BLaER1 treated with 17β-estradiol and CSF1 and Interleukin-3, amounts not matched to agents 10 nM and 100 nM (cell line): Measurements from ENCODE around the gene CA9.

Experiments used
- H3K27ac ChIP-seq, 11 experiments: shearing (Covaris generic); formaldehyde crosslinking; 2 replicates each; pipeline ENCODE4 v1.8.1; 2022
- H3K27me3 ChIP-seq, 11 experiments: shearing (Covaris generic); formaldehyde crosslinking; 2 replicates each; pipeline ENCODE4 v1.8.1; 2022
- H3K36me3 ChIP-seq, 11 experiments: shearing (Covaris generic); formaldehyde crosslinking; 2 replicates each; pipeline ENCODE4 v1.8.1; 2022
- H3K4me1 ChIP-seq, 10 experiments: shearing (Covaris generic); formaldehyde crosslinking; 2 replicates each; pipeline ENCODE4 v1.8.1; 2022
- H3K4me2 ChIP-seq, 11 experiments: shearing (Covaris generic); formaldehyde crosslinking; 2 replicates each; pipeline ENCODE4 v1.8.1; 2022
- H3K4me3 ChIP-seq, 10 experiments: shearing (Covaris generic); formaldehyde crosslinking; 2 replicates each; pipeline ENCODE4 v1.8.1; 2022
- H3K9ac ChIP-seq, 11 experiments: shearing (Covaris generic); formaldehyde crosslinking; 2 replicates each; pipeline ENCODE4 v1.8.1; 2022
- H3K9me3 ChIP-seq, 11 experiments: shearing (Covaris generic); formaldehyde crosslinking; replicated peaks in 1 of 11; 2 replicates each; pipeline ENCODE4 v1.8.1; 2022
- H4K20me1 ChIP-seq, 11 experiments: shearing (Covaris generic); formaldehyde crosslinking; 2 replicates each; pipeline ENCODE4 v1.8.1; 2022
- Cebpa-rat ChIP-seq, 11 experiments: shearing (Covaris generic); IDR thresholded peaks; 2 replicates each; pipeline ENCODE4 v1.8.1; 2022

CA9 gene

DNA sequence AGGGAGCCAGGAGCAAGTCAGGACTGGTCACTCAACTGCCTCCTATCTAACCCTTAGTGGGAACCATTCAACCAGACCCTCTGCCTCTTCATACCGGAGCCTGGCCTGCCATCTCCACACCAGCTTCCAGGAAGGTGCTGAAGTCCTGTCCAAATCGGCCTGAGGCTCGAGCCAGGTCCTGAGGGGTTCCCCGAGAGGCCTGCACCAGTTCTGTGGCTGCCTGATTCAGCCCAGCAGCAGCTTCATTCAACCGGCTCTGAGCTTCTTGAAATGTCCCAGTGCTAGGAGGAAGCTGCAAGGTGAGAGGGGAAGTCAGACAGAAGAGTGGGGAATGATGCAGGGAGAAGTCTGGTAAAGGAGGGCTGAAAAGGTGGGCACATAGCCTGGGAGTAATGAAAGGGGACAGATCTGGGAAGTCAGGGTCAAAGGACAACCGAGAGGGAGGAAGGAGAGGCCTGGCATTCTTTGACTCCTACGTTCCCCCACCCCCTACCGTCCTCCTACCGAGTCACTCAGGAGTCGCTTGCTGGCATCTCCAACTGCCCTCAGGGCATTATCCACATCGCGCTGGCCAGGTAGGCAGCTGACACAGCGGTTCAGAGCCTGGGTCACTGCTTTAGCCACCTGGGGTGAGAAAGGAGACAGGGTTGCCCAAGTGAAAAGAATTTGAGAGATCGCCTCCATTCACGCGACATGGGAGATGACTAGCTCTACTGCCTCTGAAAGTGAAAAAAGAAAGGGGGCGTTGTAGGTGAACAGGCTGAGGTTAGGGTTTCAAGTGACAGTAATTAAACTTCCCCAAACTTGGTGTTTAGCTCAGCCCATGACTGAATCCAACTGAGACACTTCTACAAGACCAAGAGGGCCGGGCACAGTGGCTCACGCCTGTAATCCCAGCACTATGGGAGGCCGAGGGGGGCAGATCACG lies 38.0 kb downstream of the CA9 start:
- H3K27ac ChIP-seq = no peak overlapping the region
- no peaks in the 10 kb centered on the region for H3K27me3 ChIP-seq
- H3K4me1 ChIP-seq = peaks cover 0 to 9% (median 7%) of the 10 kb centered on the region in 10 experiments; a peak in 16 of 20 replicates
- peaks cover 97 to 100% (median 98%) of the 10 kb centered on the region in 11 experiments for H3K36me3 ChIP-seq
- no peak overlapping the region for H3K4me3 ChIP-seq
- no peak overlapping the region for H3K4me2 ChIP-seq
- H4K20me1 ChIP-seq = peaks cover 0 to 95% (median 38%) of the 10 kb centered on the region in 11 experiments; a peak in 19 of 22 replicates
- no peaks in the 10 kb centered on the region for H3K9me3 ChIP-seq
- no peak for TF ChIP-seq Cebpa-rat (IDR thresholded peaks at IDR 0.05)
- H3K9ac ChIP-seq = no peak overlapping the region

GRCh38 chr9:35712762-35713400 lies 39.2 kb downstream of the CA9 start:
- Histone ChIP-seq H3K27ac (no peak overlapping the region), H3K4me3 (no peak overlapping the region), H3K4me2 (no peak overlapping the region), H3K36me3 (peaks cover 97 to 100% (median 98%) of the 10 kb centered on the region in 11 experiments), H4K20me1 (peaks cover 5 to 95% (median 49%) of the 10 kb centered on the region in 11 experiments; a peak in 21 of 22 replicates), H3K27me3 (no peaks in the 10 kb centered on the region), H3K9me3 (no peaks in the 10 kb centered on the region), H3K4me1 (peaks cover 0 to 15% (median 12%) of the 10 kb centered on the region in 10 experiments; a peak in 16 of 20 replicates), H3K9ac (no peak overlapping the region)
- TF ChIP-seq Cebpa-rat (IDR thresholded peaks at IDR 0.05) = no peak

DNA sequence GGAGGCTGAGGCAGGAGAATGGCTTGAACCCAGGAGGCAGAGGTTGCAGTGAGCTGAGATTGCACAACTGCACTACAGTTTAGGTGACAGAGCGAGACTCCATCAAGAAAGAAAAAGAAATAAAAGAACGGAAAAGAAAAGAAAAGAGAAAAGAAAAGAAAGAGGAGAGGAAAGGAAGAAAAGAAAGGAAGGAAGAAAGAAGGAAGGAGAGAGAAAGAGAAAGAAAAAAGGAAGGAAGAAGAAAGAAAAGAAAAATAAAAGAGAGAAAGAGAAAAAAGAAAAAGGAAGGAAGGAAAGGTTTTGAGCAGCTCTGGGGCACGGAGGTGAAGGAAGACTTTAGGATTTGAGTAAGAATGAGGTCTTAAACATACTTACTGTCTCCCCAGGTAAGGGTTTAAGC lies 39.9 kb downstream of the CA9 start:
- H3K9ac ChIP-seq = no peak overlapping the region
- no peak overlapping the region for H3K27ac ChIP-seq
- peaks cover 5 to 22% (median 19%) of the 10 kb centered on the region in 10 experiments for H3K4me1 ChIP-seq
- peaks cover 97 to 100% (median 98%) of the 10 kb centered on the region in 11 experiments for H3K36me3 ChIP-seq
- no peak overlapping the region for H3K4me3 ChIP-seq
- no peaks in the 10 kb centered on the region for H3K9me3 ChIP-seq
- H3K4me2 ChIP-seq = no peak overlapping the region
- TF ChIP-seq Cebpa-rat (IDR thresholded peaks at IDR 0.05) = no peak
- H3K27me3 ChIP-seq = no peaks in the 10 kb centered on the region
- H4K20me1 ChIP-seq = peaks cover 12 to 95% (median 56%) of the 10 kb centered on the region in 11 experiments; a peak in 21 of 22 replicates

DNA sequence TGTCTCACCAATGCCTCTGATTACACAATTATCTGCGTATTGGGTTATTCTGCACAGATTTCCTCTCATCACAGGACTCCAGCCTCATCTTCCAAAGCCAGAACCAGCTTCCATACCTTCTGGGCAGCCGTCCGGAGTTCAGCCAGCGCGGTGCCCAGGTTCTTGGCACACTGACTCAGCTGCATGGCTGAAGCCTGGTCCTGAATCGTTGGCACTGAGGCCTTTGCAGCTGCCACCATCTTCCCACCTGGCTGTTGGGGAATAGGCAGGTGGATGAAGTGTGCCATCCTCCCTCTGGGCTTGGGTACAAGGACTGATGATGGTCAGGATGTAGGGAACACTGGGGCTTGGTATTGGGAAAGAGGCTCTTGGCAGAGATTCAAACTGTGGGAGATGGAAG lies 40.4 kb downstream of the CA9 start:
- H3K9ac ChIP-seq = no peak overlapping the region
- no peak overlapping the region for H3K27ac ChIP-seq
- H4K20me1 ChIP-seq = peaks cover 17 to 95% (median 61%) of the 10 kb centered on the region in 11 experiments; a peak in 21 of 22 replicates
- no peaks in the 10 kb centered on the region for H3K27me3 ChIP-seq
- no peaks in the 10 kb centered on the region for H3K9me3 ChIP-seq
- H3K4me1 ChIP-seq = peaks cover 10 to 27% (median 24%) of the 10 kb centered on the region in 10 experiments
- no peak for TF ChIP-seq Cebpa-rat (IDR thresholded peaks at IDR 0.05)
- no peak overlapping the region for H3K4me3 ChIP-seq
- H3K4me2 ChIP-seq = no peak overlapping the region
- peaks cover 95 to 100% (median 98%) of the 10 kb centered on the region in 11 experiments for H3K36me3 ChIP-seq

DNA sequence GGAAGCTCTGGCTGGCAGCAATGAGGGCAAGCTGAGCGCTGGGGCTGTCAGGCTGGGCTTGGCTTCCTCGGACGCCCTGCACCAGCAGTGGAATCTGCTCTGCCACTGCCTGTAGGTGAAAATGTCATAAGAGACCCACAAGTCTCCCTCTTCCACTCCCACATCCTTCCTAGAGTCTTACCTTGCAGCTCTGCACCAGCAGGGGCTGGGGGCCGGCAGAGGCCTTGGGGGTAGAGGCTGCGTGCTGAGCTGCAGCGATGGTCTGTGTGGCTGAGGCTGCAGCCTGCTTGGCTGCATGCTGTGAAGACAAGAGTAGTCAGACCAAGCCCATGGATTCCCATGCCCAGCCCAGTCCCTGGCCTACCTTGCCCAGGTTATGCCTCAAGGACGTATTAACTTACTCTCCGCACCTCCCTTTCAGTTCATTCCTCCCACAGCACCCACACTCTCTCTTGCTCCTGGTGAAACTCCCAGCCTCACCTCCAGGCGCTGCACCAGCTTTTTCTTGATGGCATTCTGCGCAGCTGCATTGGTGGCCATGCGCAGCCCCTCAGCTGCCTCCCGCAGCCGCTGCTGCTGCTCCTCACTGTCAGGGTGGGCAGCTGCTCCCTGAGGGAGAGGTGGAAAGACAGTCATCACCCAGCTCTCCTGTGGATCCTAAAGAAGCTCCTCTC lies 41.0 kb downstream of the CA9 start:
- H3K36me3 ChIP-seq = peaks cover 96 to 100% (median 98%) of the 10 kb centered on the region in 11 experiments
- H3K4me3 ChIP-seq = no peak overlapping the region
- no peak for TF ChIP-seq Cebpa-rat (IDR thresholded peaks at IDR 0.05)
- no peaks in the 10 kb centered on the region for H3K27me3 ChIP-seq
- no peaks in the 10 kb centered on the region for H3K9me3 ChIP-seq
- H3K9ac ChIP-seq = 0 out of 22 replicates have a peak overlapping the region, but pooled peaks of 1 of the 11 experiments have one; percentile 28
- H3K4me2 ChIP-seq = no peak overlapping the region
- no peak overlapping the region for H3K27ac ChIP-seq
- peaks cover 22 to 98% (median 67%) of the 10 kb centered on the region in 11 experiments; a peak in 21 of 22 replicates for H4K20me1 ChIP-seq
- peaks cover 16 to 33% (median 30%) of the 10 kb centered on the region in 10 experiments for H3K4me1 ChIP-seq

- Histone ChIP-seq H3K4me2 (peak overlapping the region in 6 of 11 experiments; percentile 6 to 48 (median 16); a peak in 9 of 22 replicates), H3K27ac (no peak overlapping the region), H3K27me3 (no peaks in the 10 kb centered on the region), H3K36me3 (peaks cover 96 to 100% (median 98%) of the 10 kb centered on the region in 11 experiments), H4K20me1 (peaks cover 31 to 98% (median 72%) of the 10 kb centered on the region in 11 experiments; a peak in 21 of 22 replicates), H3K9ac (peak overlapping the region in 2 of 11 experiments; percentile 1 to 19; a peak in 1 of 22 replicates), H3K4me1 (peaks cover 31 to 46% (median 37%) of the 10 kb centered on the region in 10 experiments), H3K4me3 (no peak overlapping the region), H3K9me3 (no peaks in the 10 kb centered on the region)
- no peak for TF ChIP-seq Cebpa-rat (IDR thresholded peaks at IDR 0.05)
These were observed 42.5 kb downstream of the CA9 start for GRCh38 chr9:35716230-35716629.

GRCh38 chr9:35717132-35717870 lies 43.6 kb downstream of the CA9 start:
- H3K27ac ChIP-seq = no peak overlapping the region
- H3K9me3 ChIP-seq = no peaks in the 10 kb centered on the region
- no peak overlapping the region for H3K4me3 ChIP-seq

More at GRCh38 chr9:35717132-35717870, 43.6 kb downstream of the CA9 start:
- Histone ChIP-seq H3K4me2 (peak overlapping the region in 2 of 11 experiments; percentile 17 to 48; a peak in 1 of 22 replicates), H3K27me3 (no peaks in the 10 kb centered on the region), H3K9ac (no peak overlapping the region), H4K20me1 (peaks cover 31 to 98% (median 65%) of the 10 kb centered on the region in 11 experiments; a peak in 21 of 22 replicates), H3K4me1 (peaks cover 32 to 56% (median 40%) of the 10 kb centered on the region in 10 experiments), H3K36me3 (peaks cover 96 to 100% (median 98%) of the 10 kb centered on the region in 11 experiments)
- no peak for TF ChIP-seq Cebpa-rat (IDR thresholded peaks at IDR 0.05)
